Measurements from ENCODE around the gene COL28A1.

COL28A1 gene

GRCh38 chr7:7573701-7574100 is 38.0 kb upstream of the COL28A1 start:
- H3K36me3 ChIP-seq (replicated peaks; ENCODE audit: low read depth, low read length) = peaks cover 59% of the 10 kb centered on the region

GRCh38 chr7:7570584-7570983 is 34.9 kb upstream of the COL28A1 start:
- Histone ChIP-seq H3K4me2 (ENCODE audit: low read length) (no peak overlapping the region), H3K9ac (ENCODE audit: low read length) (no peak overlapping the region), H3K27me3 (ENCODE audit: low read depth, low read length) (no peaks in the 10 kb centered on the region), H3K4me1 (ENCODE audit: low read length) (peaks cover 32% of the 10 kb centered on the region), H3K4me3 (ENCODE audit: low read length) (no peak overlapping the region), H3K79me2 (ENCODE audit: low read length) (peaks cover 86% of the 10 kb centered on the region), H3K36me3 (replicated peaks; ENCODE audit: low read depth, low read length) (peaks cover 57% of the 10 kb centered on the region), H3K9me3 (ENCODE audit: insufficient read depth, low read length) (no peaks in the 10 kb centered on the region), H2AFZ (ENCODE audit: low read depth, low read length) (no peak overlapping the region), H3K27ac (ENCODE audit: low read length) (no peak overlapping the region), H4K20me1 (ENCODE audit: insufficient read depth, low read length) (peaks cover 44% of the 10 kb centered on the region)
- TF ChIP-seq CTCF (IDR thresholded peaks at IDR 0.05; ENCODE audit: low read depth, low read length) = no peak

More at GRCh38 chr7:7573701-7574100, 38.0 kb upstream of the COL28A1 start:
- Histone ChIP-seq H4K20me1 (ENCODE audit: insufficient read depth, low read length) (peaks cover 72% of the 10 kb centered on the region), H3K4me2 (ENCODE audit: low read length) (no peak overlapping the region), H3K4me3 (ENCODE audit: low read length) (no peak overlapping the region), H3K79me2 (ENCODE audit: low read length) (peaks cover 98% of the 10 kb centered on the region), H3K9me3 (ENCODE audit: insufficient read depth, low read length) (no peaks in the 10 kb centered on the region), H3K9ac (ENCODE audit: low read length) (no peak overlapping the region), H3K4me1 (ENCODE audit: low read length) (peaks cover 49% of the 10 kb centered on the region), H2AFZ (ENCODE audit: low read depth, low read length) (no peak overlapping the region), H3K27me3 (ENCODE audit: low read depth, low read length) (no peaks in the 10 kb centered on the region), H3K27ac (ENCODE audit: low read length) (no peak overlapping the region)
- TF ChIP-seq EZH2phosphoT487 (IDR thresholded peaks at IDR 0.05; ENCODE audit: low read depth) = no peak
- no peak for TF ChIP-seq CTCF (IDR thresholded peaks at IDR 0.05; ENCODE audit: low read depth, low read length)

GRCh38 chr7:7569615-7570014 is 33.9 kb upstream of the COL28A1 start:
- Histone ChIP-seq H3K27me3 (ENCODE audit: low read depth, low read length) (no peaks in the 10 kb centered on the region), H3K36me3 (replicated peaks; ENCODE audit: low read depth, low read length) (peaks cover 57% of the 10 kb centered on the region), H3K27ac (ENCODE audit: low read length) (peak overlapping the region; percentile 92), H2AFZ (ENCODE audit: low read depth, low read length) (no peak overlapping the region), H3K9me3 (ENCODE audit: insufficient read depth, low read length) (no peaks in the 10 kb centered on the region), H4K20me1 (ENCODE audit: insufficient read depth, low read length) (peaks cover 41% of the 10 kb centered on the region), H3K79me2 (ENCODE audit: low read length) (peaks cover 78% of the 10 kb centered on the region), H3K9ac (ENCODE audit: low read length) (peak overlapping the region; percentile 99), H3K4me1 (ENCODE audit: low read length) (peaks cover 35% of the 10 kb centered on the region), H3K4me2 (ENCODE audit: low read length) (peak overlapping the region; percentile 82), H3K4me3 (ENCODE audit: low read length) (peak overlapping the region; percentile 99)
- no peak for TF ChIP-seq CTCF (IDR thresholded peaks at IDR 0.05; ENCODE audit: low read depth, low read length)
- TF ChIP-seq EZH2phosphoT487 (IDR thresholded peaks at IDR 0.05; ENCODE audit: low read depth) = no peak

GRCh38 chr7:7569081-7569527 is 33.4 kb upstream of the COL28A1 start:
- peak overlapping the region; percentile 99 for H3K9ac ChIP-seq (ENCODE audit: low read length)
- peaks cover 38% of the 10 kb centered on the region for H3K4me1 ChIP-seq (ENCODE audit: low read length)
- peak overlapping the region; percentile 99 for H3K4me3 ChIP-seq (ENCODE audit: low read length)
- H3K4me2 ChIP-seq (ENCODE audit: low read length) = peak overlapping the region; percentile 82
- H3K9me3 ChIP-seq (ENCODE audit: insufficient read depth, low read length) = no peaks in the 10 kb centered on the region
- peaks cover 36% of the 10 kb centered on the region for H4K20me1 ChIP-seq (ENCODE audit: insufficient read depth, low read length)
- TF ChIP-seq EZH2phosphoT487 (IDR thresholded peaks at IDR 0.05; ENCODE audit: low read depth) (no peak), CTCF (IDR thresholded peaks at IDR 0.05; ENCODE audit: low read depth, low read length) (no peak)
- peak overlapping the region; percentile 92 for H3K27ac ChIP-seq (ENCODE audit: low read length)
- peaks cover 53% of the 10 kb centered on the region for H3K36me3 ChIP-seq (replicated peaks; ENCODE audit: low read depth, low read length)
- no peak overlapping the region for H2AFZ ChIP-seq (ENCODE audit: low read depth, low read length)
- H3K27me3 ChIP-seq (ENCODE audit: low read depth, low read length) = no peaks in the 10 kb centered on the region
- H3K79me2 ChIP-seq (ENCODE audit: low read length) = peaks cover 73% of the 10 kb centered on the region
